ENCODE data around the gene FREM2.

GRCh38 chr13:38875186-38875875 lies 188.5 kb downstream of the FREM2 start:
- TF ChIP-seq CTCF (tag by site-specific recombination; IDR thresholded peaks at IDR 0.05) (no peak), ZNF148 (tag by site-specific recombination; IDR thresholded peaks at IDR 0.05; ENCODE audit: borderline replicate concordance) (no peak), ZNF324 (tag by site-specific recombination; IDR thresholded peaks at IDR 0.05) (no peak), ZNF391 (tag by site-specific recombination; IDR thresholded peaks at IDR 0.05; ENCODE audit: borderline replicate concordance, low read depth) (no peak), ZNF768 (tag by site-specific recombination; IDR thresholded peaks at IDR 0.05) (no peak), ZNF23 (tag by site-specific recombination; IDR thresholded peaks at IDR 0.05; ENCODE audit: borderline replicate concordance) (no peak), REST (tag by site-specific recombination; IDR thresholded peaks at IDR 0.05) (no peak)
